Stimulated activated CD8-positive, alpha-beta memory T cell treated with anti-CD3 and anti-CD28 coated beads, Interleukin-7, amount 100 ng/mL, for 24 hours (primary cell): ENCODE data around the gene GIGYF2.
"Not testable (repeated sequence)": the region's sequence is repeated elsewhere in the genome, so short reads cannot be mapped to it uniquely, and the experiment has no call there.

ENCODE experiments used
- DNase-seq: peaks from one replicate; pipeline ENCODE4 v3.0.0-alpha.2; 2020; ENCODE audit warnings: low read depth

Gene GIGYF2

DNA sequence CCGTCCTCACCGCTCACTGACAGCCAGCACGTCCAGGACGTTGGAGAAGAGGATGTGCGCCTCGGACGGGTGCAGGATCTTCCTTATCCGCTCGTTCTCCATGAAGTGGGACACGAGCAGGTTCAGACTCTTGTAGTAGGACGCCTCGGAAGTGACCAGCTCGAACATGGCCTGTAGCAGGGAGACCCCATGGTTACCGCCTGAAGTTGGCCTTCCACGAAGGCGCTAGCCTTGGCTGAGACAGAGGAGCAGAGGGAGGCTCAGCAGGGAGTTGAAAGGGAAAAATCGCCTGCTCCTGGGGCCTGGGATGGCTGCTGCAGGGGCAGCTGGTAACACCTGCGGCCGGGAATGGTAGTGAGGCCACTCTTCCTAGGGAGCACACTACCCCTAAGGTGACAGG lies 197.6 kb downstream of the GIGYF2 start:
- no peak for DNase-seq

DNA sequence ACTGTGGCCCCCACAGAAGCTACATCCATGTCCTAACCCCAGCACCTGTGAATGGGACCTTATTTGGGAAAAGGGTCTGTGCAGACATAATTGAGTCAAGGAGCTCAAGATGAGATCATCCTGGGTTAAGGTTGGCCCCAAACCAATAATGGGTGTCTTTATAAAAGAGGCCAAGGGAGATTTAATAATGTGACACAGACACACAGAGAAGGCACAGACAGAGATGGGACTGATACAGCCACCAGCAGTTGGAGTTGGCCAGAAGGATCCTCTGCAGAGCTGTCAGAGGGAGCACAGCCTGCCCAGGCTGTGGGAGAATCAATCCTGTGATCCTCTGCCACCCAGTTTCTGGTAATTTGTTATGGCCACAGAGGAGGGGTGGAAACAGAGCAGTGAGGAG lies 199.0 kb downstream of the GIGYF2 start:
- DNase-seq = no peak

DNA sequence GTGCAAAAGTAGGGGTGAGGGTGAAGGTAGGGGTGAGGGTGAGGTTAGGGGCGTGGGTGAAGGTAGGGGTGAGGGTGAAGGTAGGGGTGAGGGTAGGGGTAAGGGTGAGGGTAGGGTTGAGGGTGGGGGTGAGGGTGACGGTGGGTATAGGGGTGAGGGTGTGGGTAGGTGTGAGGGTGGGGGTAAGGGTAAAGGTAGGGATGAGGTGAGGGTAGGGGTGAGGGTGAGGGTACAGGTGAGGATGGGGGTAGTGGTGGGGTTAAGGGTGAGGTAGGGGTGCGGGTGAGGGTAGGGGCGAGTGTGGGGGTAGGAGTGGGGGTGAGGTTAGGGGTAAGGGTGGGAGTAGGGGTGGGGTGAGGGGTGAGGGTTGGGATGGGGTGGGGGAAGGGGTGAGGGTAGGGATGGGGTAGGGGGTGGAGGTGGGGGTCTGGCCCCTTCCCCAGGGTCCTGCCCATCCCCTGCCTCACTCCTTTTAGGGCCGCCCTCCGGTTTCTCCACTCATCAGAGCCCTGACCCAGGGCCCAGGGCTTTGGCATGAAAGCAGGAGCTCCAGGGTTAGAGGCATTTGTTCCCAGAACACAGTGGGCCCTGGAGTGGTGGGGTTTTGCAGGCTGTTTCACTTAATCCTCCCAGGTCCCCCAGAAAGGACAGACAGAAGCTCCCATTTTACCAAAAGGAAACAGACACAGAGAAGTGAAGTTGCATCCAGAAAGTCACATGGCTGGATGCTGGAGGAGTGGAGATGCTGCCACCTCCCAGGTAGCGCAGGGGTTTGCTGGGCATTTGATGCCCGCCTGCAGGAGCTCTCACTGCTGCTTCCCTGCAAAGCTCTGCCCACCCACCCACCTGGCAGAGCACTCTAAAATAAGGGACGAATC lies 199.8 kb downstream of the GIGYF2 start:
- DNase-seq = no peak

DNA sequence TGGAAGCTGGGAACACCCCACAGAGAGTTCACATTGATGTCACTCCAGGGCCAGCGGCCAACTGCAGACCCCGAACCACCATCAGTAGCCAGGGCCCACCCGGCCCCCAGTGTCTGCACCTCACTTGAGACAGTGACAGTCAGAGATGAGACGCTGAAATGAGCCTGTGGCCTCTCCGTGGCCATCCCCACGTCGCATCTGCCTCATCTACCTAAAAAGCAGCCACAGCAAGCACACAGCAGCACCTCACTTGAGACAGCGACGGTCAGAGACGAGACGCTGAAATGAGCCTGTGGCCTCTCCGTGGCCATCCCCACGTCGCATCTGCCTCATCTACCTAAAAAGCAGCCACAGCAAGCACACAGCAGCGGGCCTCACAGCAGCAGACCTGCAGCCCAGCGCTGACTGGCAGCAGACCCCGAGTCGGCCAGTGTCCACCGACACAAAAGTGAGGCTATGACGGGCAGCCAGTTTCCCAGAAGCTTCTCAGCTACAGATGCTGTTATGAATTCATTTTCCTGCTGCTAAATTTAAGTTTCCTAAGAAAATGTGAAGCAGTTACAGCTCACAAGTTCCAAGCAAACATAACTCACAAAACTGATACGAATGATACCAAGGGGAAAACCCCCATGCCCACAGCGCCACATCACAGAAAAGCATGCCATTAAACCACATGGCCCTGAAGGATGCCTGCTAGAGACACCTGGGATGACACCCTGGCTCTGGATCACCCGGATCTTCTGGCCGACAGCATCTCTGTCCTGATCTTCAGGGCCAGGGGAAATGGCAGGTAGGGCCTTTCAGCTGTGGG lies 200.7 kb downstream of the GIGYF2 start:
- DNase-seq = no peak

DNA sequence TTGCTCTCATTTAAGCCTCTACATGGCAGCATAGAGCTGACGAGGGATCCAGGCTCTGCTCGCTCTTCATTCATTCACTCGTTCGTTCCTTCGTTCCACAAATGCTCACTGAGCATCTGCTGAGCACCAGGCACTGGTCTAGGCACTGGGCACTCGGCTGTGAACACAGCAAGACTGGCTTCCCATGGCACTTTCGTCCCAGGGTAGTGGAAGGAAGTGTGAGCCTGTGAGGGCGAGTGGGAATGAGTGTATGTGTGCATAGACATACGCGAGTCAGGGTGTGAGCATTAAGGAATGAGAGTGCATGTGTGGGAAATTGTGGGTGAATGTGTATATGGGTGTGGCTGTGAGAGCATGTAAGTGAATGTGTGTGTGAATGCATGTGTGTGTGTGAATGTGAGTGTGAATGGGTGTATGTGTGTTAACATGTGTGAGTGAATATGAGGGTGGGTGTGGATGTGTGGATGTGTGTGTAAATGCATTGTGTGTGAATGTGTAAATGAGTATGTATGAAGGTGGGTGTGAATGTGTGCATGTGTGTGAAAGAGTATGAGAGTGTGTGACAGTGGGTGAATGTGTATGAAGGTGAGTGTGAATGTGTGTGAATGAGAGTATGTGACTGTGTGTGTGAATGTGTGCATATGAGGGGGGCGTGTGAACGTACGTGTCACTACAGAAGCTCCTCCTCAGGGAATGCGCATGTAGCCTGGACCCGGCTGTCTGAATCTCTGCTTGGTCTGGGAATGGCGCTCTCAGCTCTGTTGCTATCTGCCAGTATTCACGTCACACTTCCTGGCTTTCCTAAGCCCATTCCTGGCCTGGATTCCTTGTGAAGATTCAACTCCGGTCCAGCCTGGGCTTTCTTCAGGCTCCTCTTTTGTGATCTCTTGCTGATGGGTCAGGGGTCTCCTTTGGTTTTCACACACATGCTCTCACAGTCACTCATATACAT lies 201.7 kb downstream of the GIGYF2 start:
- no peak for DNase-seq

DNA sequence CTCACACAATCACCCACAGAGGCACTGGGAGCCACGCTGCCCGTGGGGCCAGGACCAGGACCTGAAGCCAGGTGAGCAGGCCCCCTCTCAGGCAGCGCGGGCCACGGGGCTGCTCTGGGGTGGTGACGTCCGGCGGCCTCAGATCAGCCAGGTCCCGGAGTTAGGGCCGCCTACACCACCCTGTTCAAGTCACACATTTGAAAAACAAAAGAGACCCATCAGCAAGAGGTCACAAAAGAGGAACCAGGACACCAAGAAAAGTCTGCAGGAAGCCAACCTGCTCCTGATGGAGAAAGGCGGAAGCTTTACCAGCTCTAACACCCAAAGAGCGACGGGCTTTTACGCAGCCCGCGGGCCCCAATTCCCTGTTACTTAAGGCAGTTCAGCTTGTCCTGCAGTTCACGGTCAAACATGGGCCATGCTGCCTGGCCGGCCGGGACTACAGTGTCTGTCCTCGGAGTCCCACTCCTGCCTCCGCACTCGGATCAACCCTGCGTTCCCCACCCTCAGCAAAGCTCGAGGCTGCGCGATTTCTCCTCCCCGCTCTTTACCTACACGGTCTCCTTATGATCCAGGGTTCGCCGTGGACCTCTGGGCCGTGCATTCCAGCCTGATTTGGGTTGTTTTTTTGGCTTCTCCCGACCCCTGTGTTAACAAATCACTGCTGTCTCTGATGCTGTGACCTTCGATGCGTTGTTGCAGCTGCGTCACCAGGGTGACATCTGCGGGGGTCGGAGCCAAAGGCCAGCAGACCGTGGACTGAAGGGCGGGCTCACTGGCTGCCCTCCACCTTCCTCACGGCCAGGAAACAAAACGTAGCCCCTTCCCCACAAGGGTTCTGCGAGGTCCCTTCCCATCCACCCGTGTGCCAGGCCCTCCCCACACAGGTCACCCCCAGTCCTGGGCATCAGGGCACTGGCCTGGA lies 203.9 kb downstream of the GIGYF2 start:
- DNase-seq = no peak

DNA sequence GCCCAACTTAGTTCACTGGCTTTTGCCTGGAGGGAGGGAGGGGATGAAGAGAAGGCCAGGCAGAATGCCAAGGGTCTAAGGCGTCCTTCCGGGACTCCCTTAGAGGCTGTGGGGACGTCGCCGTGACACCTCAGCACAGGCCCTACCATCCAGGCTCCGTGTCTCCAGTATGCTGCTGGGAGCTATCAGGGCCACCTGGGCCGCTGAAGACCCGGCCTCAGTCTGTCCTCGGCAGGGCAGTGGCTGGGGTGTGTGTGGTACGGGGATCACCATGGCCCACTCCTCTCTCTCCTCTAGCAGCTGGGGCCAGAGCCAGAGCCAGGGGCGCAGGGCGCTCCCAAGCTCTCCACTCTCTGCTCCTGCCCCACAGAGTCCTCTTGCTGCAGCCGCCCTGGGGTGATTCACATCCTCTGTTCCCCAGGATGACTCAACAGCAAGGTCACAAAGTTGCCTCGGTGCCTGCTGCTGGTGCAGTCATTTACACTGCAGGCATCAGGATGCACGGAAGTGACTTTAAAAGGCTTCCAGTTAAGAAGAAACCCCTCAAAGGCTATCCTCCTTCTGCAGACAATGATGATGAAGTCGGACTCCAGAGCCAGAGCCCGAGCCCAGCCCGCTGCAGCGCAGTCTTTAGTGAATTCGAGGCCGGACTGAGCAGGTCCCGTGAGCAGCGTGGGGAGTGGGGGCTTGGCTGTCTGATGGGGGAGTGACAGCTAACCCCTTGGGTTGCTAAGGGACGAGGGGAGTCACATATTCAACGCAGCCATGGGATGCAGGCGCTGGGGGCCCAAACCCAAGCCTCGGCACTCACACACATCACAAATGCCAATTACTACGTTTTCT lies 204.8 kb downstream of the GIGYF2 start:
- DNase-seq = peak; percentile 6

DNA sequence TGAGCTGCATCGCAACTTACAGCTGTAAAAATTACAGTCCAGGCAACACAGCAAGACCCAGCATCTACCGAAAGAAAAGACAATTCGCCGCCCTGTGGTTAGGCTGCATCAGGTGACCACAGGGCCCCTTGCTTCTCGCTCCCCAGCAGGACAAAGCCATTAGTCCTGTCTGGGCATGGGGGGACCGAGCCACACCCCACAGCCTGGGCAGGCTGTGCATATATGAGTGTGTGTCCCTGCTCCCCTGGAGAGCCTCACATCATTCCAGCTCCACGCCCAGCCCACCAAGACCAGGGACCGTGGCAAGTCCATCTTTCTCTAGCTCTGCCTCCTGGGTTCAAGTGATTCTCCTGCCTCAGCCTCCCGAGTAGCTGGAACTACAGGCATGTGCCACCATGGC lies 206.9 kb downstream of the GIGYF2 start:
- DNase-seq = no peak

DNA sequence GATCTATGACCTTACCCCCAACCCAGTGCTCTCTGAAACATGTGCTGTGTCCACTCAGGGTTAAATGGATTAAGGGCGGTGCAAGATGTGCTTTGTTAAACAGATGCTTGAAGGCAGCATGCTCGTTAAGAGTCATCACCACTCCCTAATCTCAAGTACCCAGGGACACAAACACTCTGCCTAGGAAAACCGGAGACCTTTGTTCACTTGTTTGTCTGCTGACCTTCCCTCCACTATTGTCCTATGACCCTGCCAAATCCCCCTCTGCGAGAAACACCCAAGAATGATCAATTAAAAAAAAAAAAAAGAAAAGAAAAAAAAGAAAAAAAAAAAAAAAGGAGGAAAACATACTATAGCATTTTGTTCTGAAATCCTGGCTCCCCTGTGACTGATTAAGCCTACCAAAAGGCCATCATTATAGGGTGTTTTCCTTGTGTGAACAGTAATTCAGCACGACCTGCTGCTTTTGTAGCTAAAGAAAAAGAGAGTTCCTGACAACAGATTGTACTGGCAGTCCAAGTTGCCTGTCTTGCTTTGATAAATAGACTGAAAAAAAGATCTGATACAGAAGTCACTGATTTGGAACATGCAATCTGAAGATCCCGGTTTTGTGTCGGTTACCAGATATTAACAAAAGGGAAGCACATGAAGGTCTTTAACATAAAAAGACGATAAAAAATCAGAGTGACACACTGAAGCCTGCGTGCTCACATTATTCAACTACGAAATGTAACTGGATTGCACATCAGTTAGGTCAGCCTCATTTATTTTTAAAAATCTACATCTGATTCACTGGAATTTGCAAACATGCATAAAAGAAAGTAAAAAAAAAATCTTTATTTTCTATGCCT lies 210.0 kb downstream of the GIGYF2 start:
- DNase-seq = not testable (repeated sequence)

DNA sequence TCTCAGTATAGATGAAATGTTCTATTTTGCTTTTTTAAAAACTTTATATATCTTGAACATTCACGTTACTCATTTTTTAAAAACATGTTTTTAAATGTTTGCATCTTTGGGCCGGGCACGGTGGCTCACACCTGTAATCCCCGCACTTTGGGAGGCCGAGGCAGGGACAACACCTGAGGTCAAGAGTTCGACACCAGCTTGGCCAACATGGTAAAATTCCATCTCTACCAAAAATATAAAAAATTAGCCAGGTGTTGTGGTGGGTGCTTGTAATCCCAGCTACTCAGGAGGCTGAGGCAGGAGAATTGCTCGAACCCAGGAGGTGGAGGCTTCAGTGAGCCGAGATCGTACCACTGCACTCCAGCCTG lies 210.6 kb downstream of the GIGYF2 start:
- DNase-seq = not testable (repeated sequence)

DNA sequence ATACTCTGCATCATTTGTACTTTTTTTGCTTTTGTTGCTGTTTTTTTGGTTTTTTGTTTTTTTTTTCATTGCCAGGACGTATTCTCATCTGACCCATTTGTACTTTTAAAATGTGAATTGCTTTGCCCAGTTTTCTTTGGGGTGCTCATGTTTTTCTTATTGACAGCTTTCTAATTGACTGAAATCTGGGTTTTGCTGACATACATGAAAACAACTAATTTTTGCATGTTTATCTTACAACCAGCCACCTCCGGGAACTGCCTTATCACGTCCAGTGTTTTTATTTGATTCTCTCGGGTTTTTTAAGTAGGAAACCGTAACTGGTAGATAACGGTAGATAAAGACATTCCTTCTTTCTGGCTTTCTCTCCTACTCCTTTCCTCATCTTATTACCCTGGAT lies 211.6 kb downstream of the GIGYF2 start:
- no peak for DNase-seq
